Measurements from ENCODE around the gene ADD2.

- TF ChIP-seq GATA2 (IDR thresholded peaks at IDR 0.05; ENCODE audit: low read depth, low read length) (no peak), GATA3 (IDR thresholded peaks at IDR 0.05; ENCODE audit: low read depth, low read length) (no peak)
Measured at GRCh38 chr2:70808983-70809958, 41.3 kb upstream of the ADD2 start.
